Stimulated activated CD4-positive, alpha-beta T cell treated with anti-CD3 and anti-CD28 coated beads, Interleukin-1b, Interleukin-23, amount 100 ng/mL, for 48 hours (primary cell): ENCODE data around the gene TFF2.
A peak's percentile ranks its signal among the peaks of the same experiment; 100 is the strongest.

ENCODE experiments used
- DNase-seq: peaks from one replicate; pipeline ENCODE4 v3.0.0-alpha.2; 2020

Gene TFF2

GRCh38 chr21:42343963-42344510 lies 6.8 kb downstream of the TFF2 start:
- no peak for DNase-seq

- DNase-seq: no peak
These were observed 7.2 kb downstream of the TFF2 start for GRCh38 chr21:42343556-42343955.

GRCh38 chr21:42343101-42343500 lies 7.7 kb downstream of the TFF2 start:
- DNase-seq: no peak

GRCh38 chr21:42341776-42342542 lies 8.8 kb downstream of the TFF2 start:
- DNase-seq: peak; percentile 16

GRCh38 chr21:42340187-42341050 lies 10.4 kb downstream of the TFF2 start:
- no peak for DNase-seq

GRCh38 chr21:42338729-42339715 lies 11.8 kb downstream of the TFF2 start:
- DNase-seq: no peak

- DNase-seq: peak; percentile 84
These were observed 12.7 kb downstream of the TFF2 start for GRCh38 chr21:42337830-42338728.

- DNase-seq: no peak
These were observed 13.5 kb downstream of the TFF2 start for GRCh38 chr21:42337276-42337675.

GRCh38 chr21:42336054-42336453 lies 14.7 kb downstream of the TFF2 start:
- no peak for DNase-seq

- no peak for DNase-seq
These were observed 18.1 kb downstream of the TFF2 start for GRCh38 chr21:42332557-42333317.

- no peak for DNase-seq
These were observed 19.1 kb downstream of the TFF2 start for GRCh38 chr21:42331660-42332059.

GRCh38 chr21:42330380-42331371 lies 20.1 kb downstream of the TFF2 start:
- no peak for DNase-seq

GRCh38 chr21:42324896-42325295 lies 25.9 kb downstream of the TFF2 start:
- DNase-seq: no peak

GRCh38 chr21:42321845-42322244 lies 28.9 kb downstream of the TFF2 start:
- no peak for DNase-seq

GRCh38 chr21:42321231-42321630 lies 29.6 kb downstream of the TFF2 start:
- no peak for DNase-seq

- no peak for DNase-seq
These were observed 30.0 kb downstream of the TFF2 start for GRCh38 chr21:42320791-42321190.

GRCh38 chr21:42319851-42320572 lies 30.8 kb downstream of the TFF2 start:
- DNase-seq: no peak

GRCh38 chr21:42319376-42319775 lies 31.4 kb downstream of the TFF2 start:
- DNase-seq: no peak
